Effector memory CD8-positive, alpha-beta T cell (primary cell): Measurements from ENCODE around the gene TCERG1L.
"Not testable (repeated sequence)": the region's sequence is repeated elsewhere in the genome, so short reads cannot be mapped to it uniquely, and the experiment has no call there.

Source experiments
- ATAC-seq: fragments of 150-1000 bp; cut with Tn5 transposase; replicated peaks from 2 replicates; pipeline ENCODE4 v1.10.0; 2021; ENCODE audit warnings: mild to moderate bottlenecking, moderate library complexity
- DNase-seq, 3 experiments: peaks; one replicate each; pipeline ENCODE4 v3.0.0; 2021
- H3K27ac Mint-ChIP-seq, 2 donors: one replicate each; pipeline ENCODE4 v1.8.0; 2022; ENCODE audit warnings: mild to moderate bottlenecking in 2 of 2, mixed read lengths in 2 of 2, moderate library complexity in 2 of 2
- H3K27me3 Mint-ChIP-seq, 2 donors: one replicate each; pipeline ENCODE4 v1.8.0; 2022; ENCODE audit warnings: mixed read lengths in 2 of 2
- H3K36me3 Mint-ChIP-seq: one replicate; pipeline ENCODE4 v1.8.0; 2022; ENCODE audit warnings: mild to moderate bottlenecking, moderate library complexity, mixed read lengths; ENCODE audit not compliant: insufficient read depth
- H3K4me1 Mint-ChIP-seq, 2 donors: one replicate each; pipeline ENCODE4 v1.8.0; 2022; ENCODE audit warnings: low read depth in 2 of 2, mixed read lengths in 2 of 2
- H3K4me3 Mint-ChIP-seq, 2 donors: one replicate each; pipeline ENCODE4 v1.8.0; 2022; ENCODE audit warnings: mild to moderate bottlenecking in 2 of 2, mixed read lengths in 2 of 2, moderate library complexity in 2 of 2
- H3K9me3 Mint-ChIP-seq, 2 donors: one replicate each; pipeline ENCODE4 v1.8.0; 2022; ENCODE audit warnings: mixed read lengths in 2 of 2

TCERG1L gene

DNA sequence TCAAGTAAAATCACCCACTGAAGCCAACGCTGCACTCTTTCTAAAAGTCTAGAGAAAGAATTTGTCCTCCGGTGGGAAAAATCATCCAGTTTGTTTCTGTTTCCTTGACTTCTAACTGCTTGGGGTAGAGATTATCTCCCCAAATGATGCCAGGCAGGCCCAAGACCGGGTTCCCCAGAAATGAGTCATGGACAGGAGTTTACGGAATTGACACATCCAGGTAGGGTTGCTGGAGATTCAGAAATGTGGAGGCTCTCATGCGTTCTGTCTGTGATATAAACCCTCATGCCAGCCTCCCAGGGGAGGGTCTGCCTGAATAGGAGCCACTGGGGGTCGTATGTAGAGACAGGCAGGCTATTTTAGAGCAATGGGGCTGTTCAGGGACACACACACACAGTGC, 230.9 kb downstream of the TCERG1L start:
- Mint-ChIP-seq H3K27me3 (no peaks in the 10 kb centered on the region), H3K27ac (no peak overlapping the region), H3K36me3 (no peaks in the 10 kb centered on the region), H3K4me3 (no peak overlapping the region), H3K9me3 (peaks cover 0 to 8% of the 10 kb centered on the region in 2 donors), H3K4me1 (no peaks in the 10 kb centered on the region)
- no peak for DNase-seq
- no peak for ATAC-seq

DNA sequence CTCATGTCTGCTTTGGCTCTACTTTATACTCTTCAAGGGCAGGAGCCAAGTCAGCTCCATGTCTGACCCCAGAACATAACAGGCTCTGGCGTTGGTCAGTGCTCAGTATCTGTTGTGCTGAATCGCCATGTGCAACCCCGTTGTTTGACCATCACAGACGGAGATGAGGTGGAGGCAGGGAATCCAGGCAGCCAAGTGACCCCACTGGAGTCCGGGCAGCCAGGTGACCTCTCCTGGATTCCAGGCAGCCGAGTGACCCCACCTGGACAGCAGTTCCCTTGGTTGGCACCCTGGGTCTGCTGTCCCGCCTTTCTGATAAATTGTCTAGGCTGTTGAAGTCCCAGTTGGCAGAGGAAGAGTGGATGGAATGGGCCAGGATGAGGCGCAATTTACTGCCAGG, 232.2 kb downstream of the TCERG1L start:
- Mint-ChIP-seq H3K9me3 (peaks cover 0 to 8% of the 10 kb centered on the region in 2 donors), H3K36me3 (no peaks in the 10 kb centered on the region), H3K27me3 (no peaks in the 10 kb centered on the region), H3K4me1 (no peaks in the 10 kb centered on the region), H3K4me3 (no peak overlapping the region), H3K27ac (no peak overlapping the region)
- ATAC-seq (no peak), DNase-seq (no peak)

DNA sequence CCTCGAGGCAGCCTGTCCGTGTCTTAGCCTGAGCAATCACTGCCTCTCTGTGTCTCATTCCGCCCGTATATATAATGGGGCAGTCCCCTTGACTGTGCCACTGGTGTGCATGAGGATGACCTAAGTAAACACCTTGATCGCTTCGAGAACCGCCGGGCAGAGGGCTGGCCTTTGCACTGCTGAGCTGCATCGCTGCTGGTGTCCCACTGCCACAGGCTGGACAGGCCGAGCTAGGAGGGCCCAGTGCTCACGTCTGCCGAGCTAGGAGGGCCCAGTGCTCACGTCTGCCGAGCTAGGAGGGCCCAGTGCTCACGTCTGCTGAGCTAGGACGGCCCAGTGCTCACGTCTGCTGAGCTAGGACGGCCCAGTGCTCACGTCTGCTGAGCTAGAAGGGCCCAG, 232.6 kb downstream of the TCERG1L start:
- not testable (repeated sequence) for DNase-seq, H3K36me3 Mint-ChIP-seq, H3K27ac Mint-ChIP-seq, H3K4me3 Mint-ChIP-seq, ATAC-seq, H3K27me3 Mint-ChIP-seq, H3K4me1 Mint-ChIP-seq, H3K9me3 Mint-ChIP-seq

DNA sequence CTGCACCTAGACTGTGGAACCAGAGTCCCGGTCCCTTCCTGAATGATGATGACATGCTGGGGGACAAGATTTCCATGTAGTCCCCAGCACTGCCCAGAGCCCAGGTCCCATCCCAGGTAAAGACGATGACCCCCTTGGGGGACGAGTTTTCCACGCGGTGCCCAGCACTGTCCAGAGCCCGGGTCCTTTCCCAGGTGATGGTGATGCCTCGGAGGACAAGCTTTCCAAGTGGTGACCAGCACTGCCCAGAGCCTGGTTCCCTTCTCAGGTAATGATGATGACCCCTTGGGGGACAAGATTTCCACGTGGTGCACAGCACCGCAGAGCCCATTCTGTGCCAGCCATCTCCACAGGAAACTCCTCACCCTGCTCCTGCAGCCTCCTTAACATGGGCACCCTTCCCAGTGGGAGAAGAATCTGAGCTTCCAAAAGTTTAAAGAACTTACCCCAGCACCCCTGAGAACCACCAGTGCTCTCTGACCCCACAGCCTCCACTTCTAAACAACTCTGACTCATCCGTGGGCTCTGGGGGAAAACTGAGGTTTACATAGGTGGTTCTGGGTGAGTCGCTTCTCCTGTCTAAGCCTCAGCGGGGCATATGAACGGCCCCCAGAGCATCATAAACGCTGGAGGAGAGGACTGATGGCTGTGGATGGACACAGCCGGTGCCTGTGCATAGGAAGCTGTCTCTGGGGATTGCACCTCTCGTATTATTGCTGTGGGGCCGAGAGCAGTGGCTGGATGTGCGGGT, 233.2 kb downstream of the TCERG1L start:
- DNase-seq = no peak
- H3K9me3 Mint-ChIP-seq = peaks cover 0 to under 1% of the 10 kb centered on the region in 2 donors
- no peak overlapping the region for H3K4me3 Mint-ChIP-seq
- H3K27ac Mint-ChIP-seq = no peak overlapping the region
- H3K36me3 Mint-ChIP-seq = no peaks in the 10 kb centered on the region
- no peaks in the 10 kb centered on the region for H3K27me3 Mint-ChIP-seq
- no peaks in the 10 kb centered on the region for H3K4me1 Mint-ChIP-seq
- ATAC-seq = no peak

DNA sequence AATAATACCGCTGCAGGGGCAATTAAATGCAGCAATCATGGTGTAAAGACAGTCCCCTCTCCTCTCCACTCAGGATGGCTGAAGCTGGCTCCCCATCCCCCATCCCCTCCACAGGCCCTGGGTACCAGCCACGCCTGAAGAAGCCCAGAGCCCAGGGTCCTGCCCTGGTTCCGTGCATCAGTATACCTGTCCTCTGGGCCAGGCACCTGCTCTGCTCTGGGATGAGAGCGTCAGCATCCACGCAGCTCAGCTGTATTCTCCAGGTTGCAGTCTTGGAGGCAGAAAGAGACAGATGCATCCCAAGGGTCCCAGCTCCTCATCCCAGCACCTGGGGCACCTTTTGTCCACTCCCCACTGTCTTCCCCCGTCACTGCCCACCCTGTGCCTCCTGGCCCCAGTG, 233.8 kb downstream of the TCERG1L start:
- no peaks in the 10 kb centered on the region for H3K36me3 Mint-ChIP-seq
- ATAC-seq = no peak
- H3K9me3 Mint-ChIP-seq = no peaks in the 10 kb centered on the region
- H3K4me1 Mint-ChIP-seq = no peaks in the 10 kb centered on the region
- H3K4me3 Mint-ChIP-seq = no peak overlapping the region
- no peak for DNase-seq
- H3K27me3 Mint-ChIP-seq = no peaks in the 10 kb centered on the region
- H3K27ac Mint-ChIP-seq = no peak overlapping the region

DNA sequence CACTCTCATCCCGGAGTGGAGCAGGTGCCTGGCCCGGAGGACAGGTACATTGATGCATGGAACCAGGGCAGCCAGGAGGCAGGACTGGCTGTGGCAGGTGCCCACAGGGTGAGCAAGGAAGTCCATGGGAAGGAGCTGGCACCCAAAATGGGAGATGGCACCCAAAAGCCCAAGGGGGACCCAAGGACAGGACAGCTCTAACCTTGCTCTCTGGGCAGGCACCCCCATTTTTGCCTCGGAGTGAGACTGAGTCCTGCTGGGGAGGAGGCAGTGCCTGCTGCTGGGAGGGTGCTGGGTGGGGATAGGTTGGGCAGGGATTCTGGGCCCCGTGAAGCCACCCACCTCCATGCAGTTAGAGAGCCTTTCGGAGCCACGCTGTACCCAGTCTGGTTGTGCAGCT, 234.5 kb downstream of the TCERG1L start:
- no peak for DNase-seq
- Mint-ChIP-seq H3K36me3 (no peaks in the 10 kb centered on the region), H3K4me3 (no peak overlapping the region), H3K27ac (no peak overlapping the region), H3K4me1 (no peaks in the 10 kb centered on the region), H3K27me3 (no peaks in the 10 kb centered on the region), H3K9me3 (no peaks in the 10 kb centered on the region)
- ATAC-seq = no peak

DNA sequence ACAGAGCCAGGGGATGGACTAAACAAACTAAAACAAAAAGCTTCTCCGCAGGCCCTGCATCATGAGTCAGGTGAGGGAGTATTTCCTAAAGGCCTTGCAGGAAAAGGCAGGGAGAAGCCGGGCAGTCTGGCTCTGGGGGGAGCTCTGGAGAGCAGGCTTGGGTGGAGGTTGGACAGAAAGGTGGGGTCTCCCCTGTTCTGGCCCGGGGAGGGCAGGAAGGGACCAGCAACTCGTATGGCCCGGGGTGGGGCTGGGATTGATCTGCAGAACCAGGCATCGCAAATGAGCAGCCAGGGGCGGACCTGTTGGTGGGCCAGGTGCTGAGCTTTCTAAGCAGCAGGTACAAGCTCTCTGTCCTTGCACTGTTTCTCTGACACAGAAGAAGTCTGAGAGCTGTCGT, 235.2 kb downstream of the TCERG1L start:
- no peaks in the 10 kb centered on the region for H3K36me3 Mint-ChIP-seq
- H3K4me1 Mint-ChIP-seq = no peaks in the 10 kb centered on the region
- H3K27me3 Mint-ChIP-seq = no peaks in the 10 kb centered on the region
- ATAC-seq (no peak), DNase-seq (no peak)
- no peak overlapping the region for H3K27ac Mint-ChIP-seq
- H3K9me3 Mint-ChIP-seq = no peaks in the 10 kb centered on the region
- no peak overlapping the region for H3K4me3 Mint-ChIP-seq

DNA sequence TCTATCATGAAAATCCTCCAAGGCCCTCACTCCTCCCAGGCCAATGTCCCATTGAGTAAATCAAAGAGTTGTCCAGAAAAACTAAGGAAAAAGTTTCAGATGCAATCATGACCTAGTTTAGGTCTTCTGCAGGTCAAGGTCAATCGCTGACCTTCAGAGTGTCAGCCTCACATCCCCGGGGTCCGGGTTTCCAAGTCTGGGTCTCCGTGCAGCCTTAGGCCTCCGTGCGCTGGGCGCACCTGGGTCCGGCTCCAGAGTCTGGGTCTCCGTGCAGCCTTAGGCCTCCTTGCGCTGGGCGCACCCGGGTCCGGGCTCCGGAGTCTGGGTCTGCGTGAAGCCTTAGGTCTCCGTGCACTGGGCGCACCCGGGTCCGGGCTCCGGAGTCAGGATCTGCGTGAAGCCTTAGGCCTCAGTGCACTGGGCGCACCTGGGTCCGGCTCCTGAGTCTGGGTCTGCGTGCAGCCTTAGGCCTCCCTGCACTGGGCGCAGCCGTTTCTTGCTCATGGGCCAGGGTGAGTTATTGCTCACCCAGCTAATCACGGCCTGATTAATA, 236.2 kb downstream of the TCERG1L start:
- Mint-ChIP-seq H3K36me3 (no peaks in the 10 kb centered on the region), H3K9me3 (no peaks in the 10 kb centered on the region), H3K27ac (no peak overlapping the region), H3K27me3 (no peaks in the 10 kb centered on the region), H3K4me1 (no peaks in the 10 kb centered on the region), H3K4me3 (no peak overlapping the region)
- DNase-seq = no peak
- ATAC-seq = no peak

DNA sequence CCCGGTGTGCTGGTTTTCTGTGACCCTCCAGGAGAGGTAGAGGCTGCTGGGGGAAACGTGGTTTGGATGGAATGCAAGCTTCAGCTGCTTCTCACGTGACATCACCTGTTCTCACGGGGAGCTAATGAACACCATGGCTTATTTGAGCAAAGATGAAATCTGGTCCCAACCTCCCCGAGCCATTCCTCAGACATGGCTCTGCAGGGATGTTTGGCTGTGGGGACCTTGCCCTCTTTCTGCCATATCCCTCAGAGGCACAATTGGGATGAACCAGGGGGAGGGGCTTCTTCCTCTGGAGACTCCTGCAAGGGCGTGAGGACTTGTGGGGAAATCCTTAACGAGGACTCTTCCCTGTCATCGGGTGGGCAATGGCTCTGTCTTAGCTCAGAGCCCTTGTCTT, 236.8 kb downstream of the TCERG1L start:
- no peaks in the 10 kb centered on the region for H3K9me3 Mint-ChIP-seq
- H3K36me3 Mint-ChIP-seq = no peaks in the 10 kb centered on the region
- H3K4me3 Mint-ChIP-seq = no peak overlapping the region
- H3K27me3 Mint-ChIP-seq = no peaks in the 10 kb centered on the region
- no peak for ATAC-seq
- H3K4me1 Mint-ChIP-seq = no peaks in the 10 kb centered on the region
- DNase-seq = no peak
- H3K27ac Mint-ChIP-seq = no peak overlapping the region

DNA sequence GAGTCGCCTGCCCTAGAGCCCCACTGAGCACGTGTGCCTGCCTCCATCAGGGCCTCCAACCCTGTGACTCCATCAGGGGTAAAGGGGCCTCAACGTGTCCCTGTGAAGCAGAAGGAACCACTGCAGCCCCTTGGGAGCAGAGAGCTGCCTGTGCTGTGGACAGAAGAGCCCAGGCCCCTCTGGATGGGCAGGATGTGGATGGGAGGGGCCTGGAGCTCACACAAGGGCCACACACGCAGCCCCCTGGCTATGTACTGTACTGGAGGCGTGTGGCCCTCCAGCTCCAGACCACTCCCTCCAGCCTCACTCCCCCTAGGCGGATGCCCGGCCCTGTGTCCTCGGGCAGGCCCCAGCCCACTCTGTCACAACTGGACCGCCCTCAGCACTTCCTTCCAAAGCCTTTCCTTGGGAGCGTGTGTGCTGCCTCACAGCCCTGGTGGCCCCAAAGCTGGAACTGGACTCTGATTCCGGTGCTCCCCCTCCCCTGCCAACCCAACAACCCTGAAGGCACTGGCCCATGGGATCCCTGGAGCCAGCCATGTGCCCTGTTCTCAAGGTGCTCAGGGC, 238.0 kb downstream of the TCERG1L start:
- no peaks in the 10 kb centered on the region for H3K9me3 Mint-ChIP-seq
- no peaks in the 10 kb centered on the region for H3K4me1 Mint-ChIP-seq
- no peak overlapping the region for H3K4me3 Mint-ChIP-seq
- no peak for ATAC-seq
- H3K27me3 Mint-ChIP-seq = no peaks in the 10 kb centered on the region
- H3K36me3 Mint-ChIP-seq = no peaks in the 10 kb centered on the region
- no peak for DNase-seq
- no peak overlapping the region for H3K27ac Mint-ChIP-seq

DNA sequence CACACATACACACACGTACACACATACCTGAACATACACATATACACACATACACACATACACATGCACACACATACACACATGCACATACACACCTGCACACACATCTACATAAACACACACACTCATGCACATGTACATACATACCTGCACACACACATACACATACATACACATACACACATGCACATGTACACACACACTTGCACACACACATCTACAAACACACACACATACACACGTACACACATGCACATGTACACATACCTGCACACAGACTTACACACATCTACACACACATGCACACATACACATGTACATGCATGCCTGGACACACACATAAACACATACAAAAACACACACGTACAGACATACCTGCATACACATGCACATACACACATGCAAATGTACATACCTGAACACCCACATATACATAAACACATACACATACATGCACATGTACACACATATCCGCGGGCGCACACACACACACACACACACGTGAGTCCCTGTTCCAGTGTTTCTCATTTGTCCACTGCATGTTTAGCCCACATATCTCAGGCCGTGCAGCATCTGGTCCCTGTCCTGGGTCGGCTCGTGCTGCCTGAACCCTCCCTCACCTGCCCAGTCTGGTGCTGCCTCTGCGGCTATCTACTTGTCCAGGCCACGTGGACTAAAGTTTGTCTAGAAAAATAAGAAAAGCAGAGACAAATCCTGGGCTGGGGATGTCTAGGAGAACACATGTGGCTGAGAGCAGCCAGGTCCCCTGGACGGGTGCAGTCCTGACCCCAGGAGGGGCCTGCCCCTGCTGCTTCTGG, 238.7 kb downstream of the TCERG1L start:
- ATAC-seq (no peak), DNase-seq (no peak)
- Mint-ChIP-seq H3K4me3 (no peak overlapping the region), H3K4me1 (no peaks in the 10 kb centered on the region), H3K36me3 (no peaks in the 10 kb centered on the region), H3K9me3 (no peaks in the 10 kb centered on the region), H3K27me3 (no peaks in the 10 kb centered on the region), H3K27ac (no peak overlapping the region)

DNA sequence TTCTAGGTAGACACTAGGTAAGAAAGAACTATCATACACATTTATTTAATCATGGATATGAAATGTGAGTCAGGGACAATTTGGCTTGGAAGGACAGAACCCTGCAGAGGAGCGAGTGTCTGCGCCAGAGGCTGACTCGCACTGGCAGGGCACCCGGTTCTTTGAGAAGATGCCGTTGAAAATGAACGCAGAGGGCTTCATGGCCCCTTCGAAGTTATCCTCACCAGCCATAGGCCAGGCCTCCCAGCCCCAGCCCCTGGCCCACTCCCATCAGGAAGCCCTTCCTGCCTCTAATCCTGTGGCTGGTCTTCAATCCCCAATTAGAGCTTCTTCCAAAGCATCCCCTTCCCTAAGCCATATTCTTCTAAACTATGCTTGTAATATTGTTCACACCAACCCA, 239.8 kb downstream of the TCERG1L start:
- no peak overlapping the region for H3K27ac Mint-ChIP-seq
- ATAC-seq = no peak

DNA sequence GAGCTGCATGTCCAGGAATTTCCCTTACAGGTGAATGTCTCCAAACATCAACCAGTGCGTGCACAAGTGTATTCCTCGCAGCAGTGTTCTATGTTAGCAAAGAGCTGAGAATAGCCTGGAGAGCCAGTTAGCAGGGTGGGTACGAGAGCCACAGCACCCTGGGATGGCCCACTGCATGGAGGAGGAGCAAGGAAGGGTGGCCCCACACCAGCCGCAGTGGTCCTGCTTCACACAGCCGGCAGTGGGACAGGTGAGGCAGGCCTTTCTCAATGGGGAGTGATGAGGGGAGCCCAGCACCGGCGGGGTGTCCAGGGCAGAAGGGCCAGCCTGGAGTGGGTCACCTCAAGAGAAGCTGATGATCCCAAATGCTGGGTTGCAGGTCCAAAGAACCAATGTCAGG, 240.7 kb downstream of the TCERG1L start:
- ATAC-seq = no peak
- Mint-ChIP-seq H3K27me3 (no peaks in the 10 kb centered on the region), H3K27ac (no peak overlapping the region), H3K36me3 (no peaks in the 10 kb centered on the region), H3K9me3 (no peaks in the 10 kb centered on the region), H3K4me3 (no peak overlapping the region), H3K4me1 (no peaks in the 10 kb centered on the region)
- DNase-seq = no peak

More for the DNA sequence above, 239.8 kb downstream of the TCERG1L start:
- no peaks in the 10 kb centered on the region for H3K9me3 Mint-ChIP-seq
- no peaks in the 10 kb centered on the region for H3K36me3 Mint-ChIP-seq
- H3K4me1 Mint-ChIP-seq = no peaks in the 10 kb centered on the region
- H3K4me3 Mint-ChIP-seq = no peak overlapping the region
- no peak for DNase-seq
- no peaks in the 10 kb centered on the region for H3K27me3 Mint-ChIP-seq

DNA sequence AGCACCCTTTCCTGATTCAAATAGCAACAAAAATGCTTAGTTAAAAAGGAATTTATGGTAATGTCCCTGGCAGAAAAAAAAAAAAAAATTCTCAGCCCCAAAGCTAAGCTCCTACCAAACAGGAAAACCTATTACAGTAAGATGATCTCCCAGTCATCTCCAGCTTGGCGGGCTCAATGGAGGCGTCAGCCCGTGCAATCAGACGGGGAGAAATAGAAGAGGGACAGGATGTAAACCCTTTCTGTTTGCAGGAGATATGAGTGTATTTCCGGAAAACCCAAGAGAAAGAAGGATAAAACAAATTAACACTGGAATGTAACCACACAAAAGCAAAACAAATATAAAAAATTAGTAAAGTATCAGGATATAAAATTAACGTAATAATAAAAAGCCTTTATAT, 242.8 kb downstream of the TCERG1L start:
- no peaks in the 10 kb centered on the region for H3K36me3 Mint-ChIP-seq
- H3K9me3 Mint-ChIP-seq = no peaks in the 10 kb centered on the region
- DNase-seq (no peak), ATAC-seq (no peak)
- H3K4me3 Mint-ChIP-seq = no peak overlapping the region
- H3K27ac Mint-ChIP-seq = no peak overlapping the region
- no peaks in the 10 kb centered on the region for H3K4me1 Mint-ChIP-seq
- H3K27me3 Mint-ChIP-seq = no peaks in the 10 kb centered on the region
